BE2C (cell line): ENCODE data around the gene PDE4A. TPM values are rescaled to one million over a fixed set of nuclear protein-coding genes. Genes with fewer than 3 reads are reported as not detected.
A peak's percentile ranks its signal among the peaks of the same experiment; 100 is the strongest.
"Not testable (repeated sequence)": the region's sequence is repeated elsewhere in the genome, so short reads cannot be mapped to it uniquely, and the experiment has no call there.

Source experiments
- DNase-seq: peaks from one replicate; pipeline ENCODE4 v3.0.0-alpha.2; 2020
- H3K27me3 ChIP-seq: fragments of 250-450 bp; sonication (Bioruptor Pico); 2 replicates; pipeline ENCODE4 v1.5.1; 2020; ENCODE audit warnings: mild to moderate bottlenecking
- H3K36me3 ChIP-seq: fragments of 250-450 bp; sonication (Bioruptor Pico); 2 replicates; pipeline ENCODE4 v1.5.1; 2020; ENCODE audit warnings: mild to moderate bottlenecking
- H3K4me1 ChIP-seq: fragments of 250-450 bp; sonication (Bioruptor Pico); 2 replicates; pipeline ENCODE4 v1.5.1; 2020
- H3K4me3 ChIP-seq: 2 replicates; pipeline ENCODE4 v1.5.1; 2011; ENCODE audit warnings: low read depth, low read length
- H3K9me3 ChIP-seq: fragments of 250-450 bp; sonication (Bioruptor Pico); 2 replicates; pipeline ENCODE4 v1.5.1; 2020
- polyA plus RNA-seq: library from polyadenylated mRNA; unstranded; fragments of >200 nt; gene quantifications from one replicate; pipeline ENCODE4 v1.2.1, GENCODE V29; 2012; ENCODE audit warnings: low read depth, missing spikeins; ENCODE audit not compliant: insufficient read length, insufficient read depth
- TF ChIP-seq, protein P1 (sequence below): IDR thresholded peaks from 2 replicates; pipeline ENCODE4 v1.5.1; 2012; ENCODE audit warnings: mild to moderate bottlenecking, low read depth, low read length

Gene PDE4A
- 7.6 TPM for polyA plus RNA-seq

DNA sequence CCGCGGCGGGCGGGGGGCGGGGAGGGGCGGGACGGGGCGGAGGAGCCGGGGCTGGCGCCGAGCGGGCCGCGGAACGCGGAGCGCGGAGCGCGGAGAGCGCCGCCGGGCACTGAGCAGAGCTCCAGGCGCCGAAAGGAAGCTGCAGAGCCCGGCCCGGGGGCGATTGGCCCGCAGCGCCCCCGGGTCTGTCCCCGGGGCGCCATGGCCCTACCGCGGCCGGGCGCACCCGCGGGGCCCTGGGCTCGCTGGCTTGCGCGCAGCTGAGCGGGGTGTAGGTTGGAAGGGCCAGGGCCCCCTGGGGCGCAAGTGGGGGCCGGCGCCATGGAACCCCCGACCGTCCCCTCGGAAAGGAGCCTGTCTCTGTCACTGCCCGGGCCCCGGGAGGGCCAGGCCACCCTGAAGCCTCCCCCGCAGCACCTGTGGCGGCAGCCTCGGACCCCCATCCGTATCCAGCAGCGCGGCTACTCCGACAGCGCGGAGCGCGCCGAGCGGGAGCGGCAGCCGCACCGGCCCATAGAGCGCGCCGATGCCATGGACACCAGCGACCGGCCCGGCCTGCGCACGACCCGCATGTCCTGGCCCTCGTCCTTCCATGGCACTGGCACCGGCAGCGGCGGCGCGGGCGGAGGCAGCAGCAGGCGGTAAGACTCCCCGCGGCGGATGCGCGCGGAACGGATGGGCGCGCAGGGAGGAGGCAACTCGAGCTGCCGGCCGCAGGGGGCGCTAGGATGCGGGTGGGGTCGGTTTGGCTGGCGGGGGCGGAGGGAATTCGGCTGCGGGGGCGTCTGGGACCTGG, at the start of gene PDE4A:
PDE4A (plus strand) TSS at position 95 of the 796 bp plus-strand sequence; CDS start at position 322, 227 bp downstream.
- H3K4me3 ChIP-seq = peak within 1 kb of the TSS; percentile 99
- peaks cover 8% of the 10 kb centered on the region for H3K4me1 ChIP-seq
- H3K9me3 ChIP-seq = no peaks in the 10 kb centered on the region
- TF ChIP-seq, protein P1, sequence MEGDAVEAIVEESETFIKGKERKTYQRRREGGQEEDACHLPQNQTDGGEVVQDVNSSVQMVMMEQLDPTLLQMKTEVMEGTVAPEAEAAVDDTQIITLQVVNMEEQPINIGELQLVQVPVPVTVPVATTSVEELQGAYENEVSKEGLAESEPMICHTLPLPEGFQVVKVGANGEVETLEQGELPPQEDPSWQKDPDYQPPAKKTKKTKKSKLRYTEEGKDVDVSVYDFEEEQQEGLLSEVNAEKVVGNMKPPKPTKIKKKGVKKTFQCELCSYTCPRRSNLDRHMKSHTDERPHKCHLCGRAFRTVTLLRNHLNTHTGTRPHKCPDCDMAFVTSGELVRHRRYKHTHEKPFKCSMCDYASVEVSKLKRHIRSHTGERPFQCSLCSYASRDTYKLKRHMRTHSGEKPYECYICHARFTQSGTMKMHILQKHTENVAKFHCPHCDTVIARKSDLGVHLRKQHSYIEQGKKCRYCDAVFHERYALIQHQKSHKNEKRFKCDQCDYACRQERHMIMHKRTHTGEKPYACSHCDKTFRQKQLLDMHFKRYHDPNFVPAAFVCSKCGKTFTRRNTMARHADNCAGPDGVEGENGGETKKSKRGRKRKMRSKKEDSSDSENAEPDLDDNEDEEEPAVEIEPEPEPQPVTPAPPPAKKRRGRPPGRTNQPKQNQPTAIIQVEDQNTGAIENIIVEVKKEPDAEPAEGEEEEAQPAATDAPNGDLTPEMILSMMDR = peak; percentile 61
- H3K27me3 ChIP-seq = no peaks in the 10 kb centered on the region
- H3K36me3 ChIP-seq = no peaks in the 10 kb centered on the region
- DNase-seq = peak; percentile 87

DNA sequence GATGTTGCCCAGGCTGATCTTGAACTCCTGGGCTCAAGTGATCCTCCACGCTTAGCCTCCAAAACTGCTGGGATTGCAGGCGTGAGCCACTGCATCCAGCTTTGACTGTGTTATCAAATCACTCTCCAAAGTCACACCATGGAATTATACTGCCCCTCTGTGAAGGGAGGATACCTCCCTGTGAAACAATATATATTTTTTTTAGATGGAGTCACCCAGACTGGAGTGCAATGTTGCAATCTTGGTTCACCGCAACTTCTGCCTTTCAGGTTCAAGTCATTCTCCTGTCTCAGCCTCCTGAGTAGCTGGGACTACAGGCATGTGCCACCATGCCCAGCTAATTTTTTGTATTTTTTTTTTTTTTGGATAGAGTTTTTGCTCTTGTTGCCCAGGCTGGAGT, 47.6 kb upstream of the PDE4A start:
- H3K9me3 ChIP-seq = no peaks in the 10 kb centered on the region
- no peaks in the 10 kb centered on the region for H3K27me3 ChIP-seq
- no peak overlapping the region for H3K4me3 ChIP-seq
- peaks cover 20% of the 10 kb centered on the region for H3K36me3 ChIP-seq
- TF ChIP-seq, protein P1 = no peak
- no peaks in the 10 kb centered on the region for H3K4me1 ChIP-seq
- no peak for DNase-seq

DNA sequence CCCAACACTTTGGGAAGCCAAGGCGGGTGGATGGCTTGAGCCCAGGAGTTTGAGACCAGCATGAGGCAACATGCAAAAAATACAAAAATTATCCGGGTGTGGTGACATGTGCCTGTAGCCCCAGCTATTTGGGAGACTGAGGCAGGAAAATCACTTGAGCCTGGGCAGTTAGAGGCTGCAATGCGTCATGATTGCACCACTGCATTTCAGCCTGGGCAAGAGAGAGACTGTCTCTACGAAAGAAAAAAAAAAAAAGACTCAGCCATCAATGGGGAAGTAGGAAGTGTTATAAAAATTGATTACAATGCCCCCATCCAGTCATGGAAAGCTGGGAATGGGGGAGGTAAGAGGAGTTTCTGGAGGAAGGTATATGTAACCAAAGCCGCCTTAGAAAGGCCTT, 45.4 kb upstream of the PDE4A start:
- Histone ChIP-seq H3K36me3 (peaks cover 16% of the 10 kb centered on the region), H3K9me3 (no peaks in the 10 kb centered on the region), H3K4me1 (peaks cover 3% of the 10 kb centered on the region; the same call in 1 of the 2 replicates), H3K4me3 (no peak overlapping the region), H3K27me3 (no peaks in the 10 kb centered on the region)
- TF ChIP-seq, protein P1 = no peak
- DNase-seq = no peak

DNA sequence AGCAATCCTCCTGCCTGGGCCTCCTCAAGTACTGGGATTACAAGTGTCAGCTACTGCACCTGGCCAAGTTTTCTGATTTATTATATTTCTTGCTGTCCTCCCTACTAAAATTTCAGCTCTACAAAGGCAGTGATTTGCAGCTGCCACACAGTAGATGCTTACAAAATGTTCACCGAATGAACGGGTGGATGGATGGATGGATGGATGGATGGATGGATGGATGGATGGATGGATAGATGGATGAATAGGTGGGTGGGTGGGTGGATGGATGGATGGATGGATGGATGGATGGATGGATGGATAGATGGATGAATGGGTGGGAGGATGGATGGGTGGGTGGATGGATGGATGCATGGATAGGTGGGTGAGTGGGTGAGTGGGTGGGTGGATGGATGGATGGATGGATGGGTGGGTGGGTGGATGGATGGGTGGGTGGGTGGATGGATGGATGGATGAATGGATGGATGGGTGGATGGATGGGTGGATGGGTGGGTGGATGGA, 43.1 kb upstream of the PDE4A start:
- H3K4me3 ChIP-seq, H3K4me1 ChIP-seq, DNase-seq, H3K27me3 ChIP-seq, H3K9me3 ChIP-seq: not testable (repeated sequence)
- peaks cover 13% of the 10 kb centered on the region for H3K36me3 ChIP-seq

DNA sequence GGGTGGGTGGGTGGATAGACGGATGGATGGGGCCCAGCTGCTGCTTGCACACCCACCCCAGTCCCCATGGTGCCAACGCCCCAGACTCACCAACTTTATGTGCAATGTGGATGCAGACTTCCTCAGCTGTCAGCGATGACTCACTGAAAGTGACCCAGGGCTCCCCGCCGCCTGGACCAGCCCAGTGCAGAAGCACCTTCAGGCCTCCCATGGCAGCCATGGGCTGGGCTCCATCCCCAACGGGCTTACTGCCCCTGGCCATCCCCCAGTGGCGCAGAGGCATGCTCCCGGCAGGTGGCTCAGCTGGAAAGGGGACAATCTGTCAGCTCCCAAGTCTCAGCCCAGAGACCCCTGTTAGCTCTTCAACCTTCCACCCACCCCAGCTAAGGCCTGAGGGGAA, 42.2 kb upstream of the PDE4A start:
- no peak for DNase-seq
- H3K36me3 ChIP-seq = peaks cover 13% of the 10 kb centered on the region
- no peaks in the 10 kb centered on the region for H3K27me3 ChIP-seq
- no peak overlapping the region for H3K4me3 ChIP-seq
- TF ChIP-seq, protein P1 = no peak
- no peaks in the 10 kb centered on the region for H3K9me3 ChIP-seq
- H3K4me1 ChIP-seq = peaks cover 3% of the 10 kb centered on the region; the same call in 1 of the 2 replicates

DNA sequence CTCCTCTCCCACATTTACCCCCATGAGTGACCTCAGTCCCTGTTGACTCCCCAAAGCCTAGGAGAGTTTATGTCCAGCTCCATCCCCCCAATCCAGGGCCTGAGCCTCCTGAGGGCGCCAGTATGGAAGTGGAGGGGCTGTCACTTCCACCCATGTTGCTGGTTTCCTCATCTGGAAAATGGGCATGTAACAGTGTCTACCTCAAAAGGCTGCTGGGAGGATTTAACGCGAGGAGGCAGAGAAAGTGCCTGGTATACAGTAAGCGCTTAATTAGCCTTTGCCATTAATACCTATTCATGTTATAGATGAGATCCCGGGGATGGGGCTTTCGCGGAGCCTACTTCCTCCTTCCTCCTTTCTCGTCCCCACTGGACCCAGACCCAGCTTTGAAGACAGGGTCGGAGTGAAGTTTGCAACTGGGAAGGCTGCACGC, 40.4 kb upstream of the PDE4A start:
- Histone ChIP-seq H3K9me3 (no peaks in the 10 kb centered on the region), H3K4me3 (peak overlapping the region; percentile 98), H3K27me3 (no peaks in the 10 kb centered on the region), H3K4me1 (peaks cover 3% of the 10 kb centered on the region; the same call in 1 of the 2 replicates), H3K36me3 (peaks cover 13% of the 10 kb centered on the region)
- TF ChIP-seq, protein P1 = no peak
- no peak for DNase-seq
